ENCODE results near the gene SLC37A2.

DNA sequence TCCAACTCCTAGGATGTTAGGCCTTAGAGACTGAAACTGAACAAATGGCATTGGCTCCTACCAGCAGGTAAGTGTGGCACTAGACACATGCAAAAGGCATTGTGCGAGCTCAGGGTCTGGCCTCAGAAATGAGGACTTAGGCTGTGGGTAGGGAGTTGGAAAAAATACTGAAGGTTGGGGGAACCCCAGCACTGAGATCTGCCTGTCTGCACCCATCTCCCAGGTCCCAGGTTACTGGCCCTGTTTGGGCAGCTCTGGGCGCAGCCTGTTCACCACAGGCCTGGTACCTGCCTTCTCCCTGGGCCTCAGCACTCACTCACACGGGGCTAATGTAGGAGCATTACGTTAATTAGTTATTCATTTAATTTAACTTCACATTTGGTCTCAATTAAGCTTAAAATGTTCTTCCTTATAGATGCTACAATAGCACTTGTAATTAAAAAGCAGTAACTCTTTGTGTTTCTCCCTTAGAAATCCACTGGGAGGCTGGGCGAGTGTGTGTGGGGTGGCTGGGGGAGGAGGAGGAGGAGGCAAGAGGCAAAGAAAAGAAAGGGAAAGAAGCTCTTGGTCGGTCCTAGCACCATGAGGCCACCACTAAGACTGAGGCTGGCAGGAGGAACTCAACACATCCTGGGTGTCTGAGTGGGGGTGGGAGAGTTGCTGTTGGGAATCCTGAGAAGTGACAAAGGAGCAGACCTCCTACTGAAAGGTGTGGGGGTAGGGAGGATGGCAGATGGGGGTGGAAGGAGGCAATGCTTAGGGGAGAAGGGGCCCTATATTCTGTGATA is 29.0 kb downstream of the SLC37A2 start:
- TF ChIP-seq, protein P1, sequence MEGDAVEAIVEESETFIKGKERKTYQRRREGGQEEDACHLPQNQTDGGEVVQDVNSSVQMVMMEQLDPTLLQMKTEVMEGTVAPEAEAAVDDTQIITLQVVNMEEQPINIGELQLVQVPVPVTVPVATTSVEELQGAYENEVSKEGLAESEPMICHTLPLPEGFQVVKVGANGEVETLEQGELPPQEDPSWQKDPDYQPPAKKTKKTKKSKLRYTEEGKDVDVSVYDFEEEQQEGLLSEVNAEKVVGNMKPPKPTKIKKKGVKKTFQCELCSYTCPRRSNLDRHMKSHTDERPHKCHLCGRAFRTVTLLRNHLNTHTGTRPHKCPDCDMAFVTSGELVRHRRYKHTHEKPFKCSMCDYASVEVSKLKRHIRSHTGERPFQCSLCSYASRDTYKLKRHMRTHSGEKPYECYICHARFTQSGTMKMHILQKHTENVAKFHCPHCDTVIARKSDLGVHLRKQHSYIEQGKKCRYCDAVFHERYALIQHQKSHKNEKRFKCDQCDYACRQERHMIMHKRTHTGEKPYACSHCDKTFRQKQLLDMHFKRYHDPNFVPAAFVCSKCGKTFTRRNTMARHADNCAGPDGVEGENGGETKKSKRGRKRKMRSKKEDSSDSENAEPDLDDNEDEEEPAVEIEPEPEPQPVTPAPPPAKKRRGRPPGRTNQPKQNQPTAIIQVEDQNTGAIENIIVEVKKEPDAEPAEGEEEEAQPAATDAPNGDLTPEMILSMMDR (IDR thresholded peaks at IDR 0.05) = no peak
- TF ChIP-seq EZH2 (IDR thresholded peaks at IDR 0.05) (no peak), EZH2phosphoT487 (IDR thresholded peaks at IDR 0.05) (no peak)
